Uterus (tissue), 2 donors: Measurements from ENCODE around the gene NSD2.

Experiments
- CTCF ChIP-seq, 4 experiments: fragments of 200-600 bp in 2 of 4; fragments of 450-650 bp in 2 of 4; sonication (generic) in 2 of 4; IDR thresholded peaks; one replicate each; pipeline ENCODE4 v1.5.1; 2016 to 2019; ENCODE audit warnings: antibody characterized with exemption in 4 of 4, mild to moderate bottlenecking in 2 of 4, moderate library complexity in 1 of 4
- POLR2A ChIP-seq, 2 donors: fragments of 450-650 bp; IDR thresholded peaks; one replicate each; pipeline ENCODE4 v1.6.1; 2016; ENCODE audit warnings: antibody characterized with exemption in 2 of 2, mild to moderate bottlenecking in 1 of 2, moderate library complexity in 1 of 2

GRCh38 chr4:1981251-1982058 lies 110.3 kb downstream of the NSD2 start:
- TF ChIP-seq CTCF (IDR thresholded peaks at IDR 0.05) (no peak), POLR2A (IDR thresholded peaks at IDR 0.05) (no peak)
